Activated T-helper 1 cell treated with anti-CD3 and anti-CD28 coated beads, Interleukin-12 subunit alpha, Interleukin-12 subunit beta, Interleukin-2, Interleukin-4 antibody, amounts not matched to agents 30 ng/mL and 10 ng/mL and 1 ng/mL, durations not matched to agents 14 hours and 24 hours and 36 hours (primary cell): ENCODE data around the gene PSTPIP1. TPM values are rescaled to one million over a fixed set of nuclear protein-coding genes. Genes with fewer than 3 reads are reported as not detected.

Experiments
- DNase-seq: peaks from one replicate; pipeline ENCODE4 v3.0.0; 2021; ENCODE audit warnings: low spot score
- H3K27ac Mint-ChIP-seq: one replicate; pipeline ENCODE4 v1.8.0; 2021; ENCODE audit warnings: mild to moderate bottlenecking, mixed read lengths
- H3K27me3 Mint-ChIP-seq: one replicate; pipeline ENCODE4 v1.8.0; 2022; ENCODE audit warnings: mild to moderate bottlenecking, moderate library complexity, mixed read lengths; ENCODE audit not compliant: insufficient read depth
- H3K36me3 Mint-ChIP-seq: one replicate; pipeline ENCODE4 v1.8.0; 2021; ENCODE audit warnings: low read depth, mixed read lengths
- H3K4me1 Mint-ChIP-seq: one replicate; pipeline ENCODE4 v1.8.0; 2021; ENCODE audit warnings: low read depth, mixed read lengths
- H3K4me3 Mint-ChIP-seq: one replicate; pipeline ENCODE4 v1.8.0; 2021; ENCODE audit warnings: mild to moderate bottlenecking, moderate library complexity, mixed read lengths
- H3K9me3 Mint-ChIP-seq: one replicate; pipeline ENCODE4 v1.8.0; 2021; ENCODE audit warnings: mixed read lengths
- intact Hi-C: fragments of 100-400 bp; cut with micrococcal nuclease; formaldehyde crosslinking; loops from one replicate; pipeline ENCODE4 v1.15.1; 2024
- total RNA-seq: library from RNA; stranded (reverse); gene quantifications from 2 replicates; pipeline ENCODE4 v1.2.3, GENCODE V29; 2022

The PSTPIP1 gene
- total RNA-seq, 1 donor from 2014 or later = 226 TPM

- Mint-ChIP-seq H3K4me1 (peaks cover 41% of the 10 kb centered on the region), H3K36me3 (peaks cover 49% of the 10 kb centered on the region), H3K4me3 (no peak overlapping the region), H3K27me3 (no peaks in the 10 kb centered on the region), H3K27ac (peak overlapping the region; percentile 71), H3K9me3 (no peaks in the 10 kb centered on the region)
- intact Hi-C loops = no loop called here
- DNase-seq = no peak
Observed at GRCh38 chr15:77026501-77027110, 31.7 kb downstream of the PSTPIP1 start.

- DNase-seq = no peak
- peak overlapping the region; percentile 71 for H3K27ac Mint-ChIP-seq
Observed at GRCh38 chr15:77027111-77027696, 32.3 kb downstream of the PSTPIP1 start.

GRCh38 chr15:77027697-77028450 is 32.9 kb downstream of the PSTPIP1 start:
- DNase-seq = no peak
- Mint-ChIP-seq H3K4me3 (no peak overlapping the region), H3K36me3 (peaks cover 41% of the 10 kb centered on the region), H3K4me1 (peaks cover 28% of the 10 kb centered on the region), H3K9me3 (no peaks in the 10 kb centered on the region), H3K27me3 (no peaks in the 10 kb centered on the region), H3K27ac (no peak overlapping the region)
- intact Hi-C loops = no loop called here

More at GRCh38 chr15:77027111-77027696, 32.3 kb downstream of the PSTPIP1 start:
- no peaks in the 10 kb centered on the region for H3K27me3 Mint-ChIP-seq
- H3K9me3 Mint-ChIP-seq = no peaks in the 10 kb centered on the region
- intact Hi-C loops = no loop called here
- peaks cover 35% of the 10 kb centered on the region for H3K4me1 Mint-ChIP-seq
- H3K36me3 Mint-ChIP-seq = peaks cover 46% of the 10 kb centered on the region
- H3K4me3 Mint-ChIP-seq = no peak overlapping the region

GRCh38 chr15:77028451-77029165 is 33.7 kb downstream of the PSTPIP1 start:
- Mint-ChIP-seq H3K4me3 (no peak overlapping the region), H3K4me1 (peaks cover 21% of the 10 kb centered on the region), H3K27me3 (no peaks in the 10 kb centered on the region), H3K9me3 (no peaks in the 10 kb centered on the region), H3K36me3 (peaks cover 33% of the 10 kb centered on the region), H3K27ac (peak overlapping the region; percentile 29)
- intact Hi-C loops = no loop called here
- DNase-seq = no peak

GRCh38 chr15:77029166-77030047 is 34.5 kb downstream of the PSTPIP1 start:
- H3K27ac Mint-ChIP-seq = peak overlapping the region; percentile 29
- H3K36me3 Mint-ChIP-seq = peaks cover 34% of the 10 kb centered on the region
- DNase-seq = no peak
- intact Hi-C loops = no loop called here
- H3K4me3 Mint-ChIP-seq = no peak overlapping the region
- no peaks in the 10 kb centered on the region for H3K9me3 Mint-ChIP-seq
- H3K27me3 Mint-ChIP-seq = no peaks in the 10 kb centered on the region
- H3K4me1 Mint-ChIP-seq = peaks cover 13% of the 10 kb centered on the region

GRCh38 chr15:77030048-77030927 is 35.4 kb downstream of the PSTPIP1 start:
- DNase-seq = no peak

GRCh38 chr15:77030928-77031375 is 36.0 kb downstream of the PSTPIP1 start:
- Mint-ChIP-seq H3K27me3 (no peaks in the 10 kb centered on the region), H3K4me1 (peaks cover 10% of the 10 kb centered on the region), H3K36me3 (peaks cover 42% of the 10 kb centered on the region), H3K27ac (no peak overlapping the region), H3K4me3 (no peak overlapping the region), H3K9me3 (no peaks in the 10 kb centered on the region)
- intact Hi-C loops = no loop called here
- no peak for DNase-seq

More at GRCh38 chr15:77030048-77030927, 35.4 kb downstream of the PSTPIP1 start:
- Mint-ChIP-seq H3K4me3 (no peak overlapping the region), H3K9me3 (no peaks in the 10 kb centered on the region), H3K4me1 (peaks cover 13% of the 10 kb centered on the region), H3K36me3 (peaks cover 39% of the 10 kb centered on the region), H3K27ac (peak overlapping the region; percentile 12), H3K27me3 (no peaks in the 10 kb centered on the region)
- intact Hi-C loops = no loop called here

GRCh38 chr15:77031376-77032050 is 36.6 kb downstream of the PSTPIP1 start:
- Mint-ChIP-seq H3K36me3 (peaks cover 46% of the 10 kb centered on the region), H3K4me3 (no peak overlapping the region), H3K27ac (peak overlapping the region; percentile 40), H3K4me1 (peaks cover 8% of the 10 kb centered on the region), H3K27me3 (no peaks in the 10 kb centered on the region), H3K9me3 (no peaks in the 10 kb centered on the region)
- no peak for DNase-seq
- intact Hi-C loops = no loop called here

- Mint-ChIP-seq H3K9me3 (no peaks in the 10 kb centered on the region), H3K27me3 (no peaks in the 10 kb centered on the region), H3K4me1 (peaks cover 4% of the 10 kb centered on the region), H3K36me3 (peaks cover 50% of the 10 kb centered on the region), H3K27ac (no peak overlapping the region), H3K4me3 (no peak overlapping the region)
- intact Hi-C loops = no loop called here
- no peak for DNase-seq
Observed at GRCh38 chr15:77032052-77032646, 37.2 kb downstream of the PSTPIP1 start.

- Mint-ChIP-seq H3K27ac (no peak overlapping the region), H3K4me3 (no peak overlapping the region), H3K9me3 (no peaks in the 10 kb centered on the region), H3K27me3 (no peaks in the 10 kb centered on the region), H3K36me3 (peaks cover 53% of the 10 kb centered on the region), H3K4me1 (no peaks in the 10 kb centered on the region)
- DNase-seq = no peak
- intact Hi-C loops = no loop called here
Observed at GRCh38 chr15:77032647-77033416, 37.9 kb downstream of the PSTPIP1 start.
